ENCODE data around the gene CELF2. TPM values are rescaled to one million over a fixed set of nuclear protein-coding genes. Genes with fewer than 3 reads are reported as not detected.

CELF2 gene
- total RNA-seq, 1 experiment from 2014 or later, result 0.27 TPM

GRCh38 chr10:11307004-11307403 is 289.3 kb downstream of the CELF2 start:
- Mint-ChIP-seq H3K4me1 (ENCODE audit: low read depth, unreplicated experiment) (no peaks in the 10 kb centered on the region), H3K27ac (ENCODE audit: unreplicated experiment) (no peak overlapping the region), H3K4me3 (ENCODE audit: unreplicated experiment) (no peak overlapping the region), H3K9me3 (ENCODE audit: unreplicated experiment) (peaks cover 33% of the 10 kb centered on the region), H3K27me3 (ENCODE audit: insufficient read depth, unreplicated experiment) (peaks cover 3% of the 10 kb centered on the region), H3K36me3 (ENCODE audit: insufficient read depth, unreplicated experiment) (peaks cover 5% of the 10 kb centered on the region)
- Histone ChIP-seq H3K4me3 (ENCODE audit: low read depth, low read length) (no peak overlapping the region), H3K9me3 (peaks cover 26% of the 10 kb centered on the region), H3K27me3 (replicated peaks; ENCODE audit: control insufficient read depth, insufficient read depth, low read length) (no peaks in the 10 kb centered on the region), H3K36me3 (ENCODE audit: control insufficient read depth, insufficient read depth, low read length) (no peaks in the 10 kb centered on the region), H3K4me1 (no peaks in the 10 kb centered on the region)
- DNase-seq, result no peak
- BruUV-seq (replicated peaks), result no TSS peak
- TF ChIP-seq CTCF (IDR thresholded peaks at IDR 0.05; ENCODE audit: insufficient read depth in 1 of 2, low read depth in 1 of 2, low read length in 1 of 2, severe bottlenecking in 1 of 2, unreplicated experiment in 1 of 2), result no peak
- intact Hi-C loops (cut with micrococcal nuclease; ENCODE audit: unreplicated experiment), result no loop called here
- POLR2A ChIA-PET, result no interaction called here
- CTCF ChIA-PET, result no interaction called here

GRCh38 chr10:11307937-11308336 is 290.3 kb downstream of the CELF2 start:
- Mint-ChIP-seq H3K4me3 (ENCODE audit: unreplicated experiment) (no peak overlapping the region), H3K27ac (ENCODE audit: unreplicated experiment) (no peak overlapping the region), H3K36me3 (ENCODE audit: insufficient read depth, unreplicated experiment) (peaks cover 5% of the 10 kb centered on the region), H3K9me3 (ENCODE audit: unreplicated experiment) (peaks cover 38% of the 10 kb centered on the region), H3K27me3 (ENCODE audit: insufficient read depth, unreplicated experiment) (peaks cover 9% of the 10 kb centered on the region), H3K4me1 (ENCODE audit: low read depth, unreplicated experiment) (no peaks in the 10 kb centered on the region)
- no peak for TF ChIP-seq CTCF (IDR thresholded peaks at IDR 0.05; ENCODE audit: insufficient read depth in 1 of 2, low read depth in 1 of 2, low read length in 1 of 2, severe bottlenecking in 1 of 2, unreplicated experiment in 1 of 2)
- Histone ChIP-seq H3K36me3 (ENCODE audit: control insufficient read depth, insufficient read depth, low read length) (no peaks in the 10 kb centered on the region), H3K4me3 (ENCODE audit: low read depth, low read length) (no peak overlapping the region), H3K27me3 (replicated peaks; ENCODE audit: control insufficient read depth, insufficient read depth, low read length) (no peaks in the 10 kb centered on the region), H3K9me3 (peaks cover 31% of the 10 kb centered on the region), H3K4me1 (no peaks in the 10 kb centered on the region)
- ChIA-PET POLR2A (no interaction called here), CTCF (no interaction called here)
- intact Hi-C loops (cut with micrococcal nuclease; ENCODE audit: unreplicated experiment), result no loop called here
- no TSS peak for BruUV-seq (replicated peaks)
- DNase-seq, result no peak

- CTCF ChIA-PET, result no interaction called here
- no peaks in the 10 kb centered on the region for H3K36me3 ChIP-seq (ENCODE audit: control insufficient read depth, insufficient read depth, low read length)
- no TSS peak for BruUV-seq (replicated peaks)
- POLR2A ChIA-PET, result no interaction called here
- Mint-ChIP-seq H3K4me3 (ENCODE audit: unreplicated experiment) (no peak overlapping the region), H3K36me3 (ENCODE audit: insufficient read depth, unreplicated experiment) (peaks cover 5% of the 10 kb centered on the region), H3K27ac (ENCODE audit: unreplicated experiment) (no peak overlapping the region), H3K4me1 (ENCODE audit: low read depth, unreplicated experiment) (no peaks in the 10 kb centered on the region), H3K27me3 (ENCODE audit: insufficient read depth, unreplicated experiment) (peaks cover 21% of the 10 kb centered on the region), H3K9me3 (ENCODE audit: unreplicated experiment) (peaks cover 38% of the 10 kb centered on the region)
- H3K27me3 ChIP-seq (replicated peaks; ENCODE audit: control insufficient read depth, insufficient read depth, low read length), result no peaks in the 10 kb centered on the region
- H3K4me3 ChIP-seq (ENCODE audit: low read depth, low read length), result no peak overlapping the region
- TF ChIP-seq CTCF (IDR thresholded peaks at IDR 0.05; ENCODE audit: insufficient read depth in 1 of 2, low read depth in 1 of 2, low read length in 1 of 2, severe bottlenecking in 1 of 2, unreplicated experiment in 1 of 2), result no peak
- H3K4me1 ChIP-seq, result no peaks in the 10 kb centered on the region
- intact Hi-C loops (cut with micrococcal nuclease; ENCODE audit: unreplicated experiment), result no loop called here
- DNase-seq, result no peak
- H3K9me3 ChIP-seq, result peaks cover 31% of the 10 kb centered on the region
Measured at GRCh38 chr10:11311027-11311426, 293.4 kb downstream of the CELF2 start.
